UCSD-AML1 (cell line): ENCODE results near the gene LRP10.
"Not testable (repeated sequence)": the region's sequence is repeated elsewhere in the genome, so short reads cannot be mapped to it uniquely, and the experiment has no call there.

Source experiments
- DNase-seq: peaks from one replicate; lab custom pipeline; 2025; ENCODE audit not compliant: unreplicated experiment; lab: John Stamatoyannopoulos, UW

LRP10 gene

DNA sequence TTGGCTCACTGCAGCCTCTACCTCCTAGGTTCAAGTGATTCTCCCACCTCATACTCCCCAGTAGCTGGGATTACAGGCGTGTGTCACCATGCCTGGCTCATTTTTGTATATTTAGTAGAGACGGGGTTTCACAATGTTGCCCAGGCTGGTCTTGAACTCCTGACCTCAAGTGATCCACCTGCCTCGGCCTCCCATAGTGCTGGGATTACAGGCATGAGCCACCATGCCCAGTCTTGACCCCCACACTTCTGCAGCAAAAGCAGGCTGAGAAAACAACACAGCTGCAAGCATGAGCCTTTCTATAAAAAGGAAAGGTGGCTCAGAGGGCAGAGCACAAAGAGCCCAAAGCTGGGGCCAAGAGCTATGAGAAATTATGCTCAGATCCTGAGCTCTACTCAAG is 11.2 kb upstream of the LRP10 start:
- DNase-seq, result not testable (repeated sequence)

DNA sequence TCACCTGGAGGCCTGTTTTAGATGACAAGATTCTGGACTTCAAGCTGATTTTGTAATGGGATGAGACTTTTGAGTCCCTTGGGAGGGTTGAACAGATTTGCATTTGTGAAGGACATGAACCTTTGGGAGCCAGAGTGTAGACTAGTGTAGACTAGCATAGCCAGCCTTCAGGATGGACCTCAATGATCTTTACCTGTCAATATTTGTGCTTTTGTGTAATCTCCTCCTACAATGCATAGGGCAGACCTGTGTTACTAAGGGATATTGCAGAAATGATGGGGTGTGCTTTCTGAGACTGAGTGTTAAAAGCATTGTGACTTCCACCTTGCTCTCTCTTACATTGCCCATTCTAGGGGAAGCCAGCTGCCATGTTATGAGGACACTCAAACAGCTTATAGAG is 9.9 kb upstream of the LRP10 start:
- no peak for DNase-seq

DNA sequence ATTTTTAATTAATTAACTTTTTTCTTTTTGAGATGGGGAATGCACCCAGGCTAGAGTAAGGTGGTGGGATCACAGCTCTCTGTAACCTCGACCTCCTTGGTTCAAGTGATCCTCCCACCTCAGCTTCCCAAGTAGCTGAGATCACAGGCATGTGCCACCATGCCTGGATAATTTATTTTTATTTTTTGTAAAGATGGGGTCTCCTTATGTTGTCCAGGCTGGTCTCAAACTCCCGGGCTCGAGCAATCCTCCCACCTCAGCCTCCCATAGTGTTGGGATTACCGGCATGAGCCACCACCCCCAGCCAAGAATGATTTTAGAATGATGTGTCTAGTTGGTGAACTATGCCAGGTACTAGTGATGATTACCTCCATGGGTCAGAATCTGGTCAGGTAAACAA is 6.6 kb upstream of the LRP10 start:
- DNase-seq, result no peak

DNA sequence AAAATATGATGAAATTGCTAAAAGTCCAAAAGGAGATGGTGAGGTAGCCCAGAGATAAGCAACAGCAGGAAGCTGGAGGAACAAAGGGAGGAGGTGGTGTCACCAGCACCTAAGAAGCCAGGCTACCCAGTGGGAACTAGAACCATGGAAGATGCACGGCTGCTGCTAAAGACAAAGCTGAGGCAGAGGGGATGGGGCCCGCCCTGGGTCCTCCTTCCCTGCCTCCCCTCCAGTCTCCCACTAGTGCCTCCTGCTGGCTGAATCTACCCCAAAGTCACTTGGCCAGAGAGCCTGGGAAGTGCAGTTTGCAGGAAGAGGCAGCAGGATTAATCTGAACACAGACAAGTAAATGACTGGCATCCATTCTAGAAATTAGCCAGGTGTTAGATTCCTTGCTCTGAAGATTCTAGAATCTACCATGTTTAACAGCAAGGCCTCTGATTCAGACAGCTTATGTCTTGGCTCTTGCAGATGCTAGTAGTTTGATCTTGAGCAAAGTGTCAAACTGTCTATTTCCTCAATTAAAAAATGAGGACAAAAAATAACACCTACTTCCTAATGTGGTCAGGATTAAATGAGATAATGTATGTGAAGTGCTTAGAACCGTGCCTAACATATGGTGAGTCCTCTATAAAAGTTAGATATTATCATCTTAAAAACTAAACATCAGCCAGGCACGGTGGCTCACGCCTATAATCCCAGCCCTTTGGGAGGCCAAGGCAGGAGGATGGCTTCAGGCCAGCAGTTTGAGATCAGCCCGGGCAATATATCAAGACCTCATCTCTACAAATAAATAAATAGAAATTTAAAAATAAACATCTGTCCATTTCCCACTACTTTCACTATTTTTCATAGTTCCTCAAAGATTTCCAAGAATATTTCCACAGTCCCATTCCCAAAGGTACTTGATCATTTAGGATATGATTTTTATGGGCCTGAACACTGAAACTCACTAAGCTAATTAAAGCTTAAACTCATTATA is 5.8 kb upstream of the LRP10 start:
- DNase-seq, result no peak

DNA sequence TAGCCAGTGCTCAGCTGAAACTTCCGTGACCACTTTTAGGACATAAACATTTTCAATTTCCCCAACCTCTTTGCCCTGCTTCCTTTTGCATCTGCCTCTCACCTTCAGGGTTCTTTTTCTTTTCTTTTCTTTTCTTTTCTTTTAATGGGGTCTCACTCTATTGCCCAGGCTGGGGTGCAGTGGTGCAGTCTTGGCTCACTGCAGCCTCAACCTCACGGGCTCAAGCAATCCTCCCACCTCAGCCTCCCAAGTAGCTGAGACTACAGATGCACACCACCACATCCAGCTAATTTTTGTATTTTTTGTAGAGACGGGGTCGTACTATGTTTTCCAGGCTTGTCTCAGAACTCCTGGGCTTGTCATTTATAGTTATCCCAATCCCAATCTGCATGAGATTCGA is 4.7 kb upstream of the LRP10 start:
- no peak for DNase-seq

DNA sequence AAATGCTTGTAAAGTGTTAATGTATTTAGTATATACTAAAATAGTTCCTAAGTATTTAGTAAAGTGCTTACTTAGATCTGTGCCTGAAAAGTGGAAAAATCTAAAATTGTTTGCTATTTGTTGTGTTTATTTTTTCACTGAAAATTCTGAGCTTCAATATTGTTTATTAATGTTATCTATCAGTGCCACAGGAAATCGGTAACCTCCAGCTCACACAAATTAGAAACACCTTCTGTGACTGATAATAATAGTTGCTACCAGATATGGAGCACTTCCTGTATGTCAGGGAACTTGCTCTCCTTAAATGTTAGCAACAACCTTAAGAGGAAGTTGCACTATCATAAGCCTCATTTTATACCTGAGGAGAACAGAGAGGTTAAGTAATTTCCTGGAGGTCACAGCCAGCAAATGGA is 723 bp upstream of the LRP10 start:
- no peak for DNase-seq

DNA sequence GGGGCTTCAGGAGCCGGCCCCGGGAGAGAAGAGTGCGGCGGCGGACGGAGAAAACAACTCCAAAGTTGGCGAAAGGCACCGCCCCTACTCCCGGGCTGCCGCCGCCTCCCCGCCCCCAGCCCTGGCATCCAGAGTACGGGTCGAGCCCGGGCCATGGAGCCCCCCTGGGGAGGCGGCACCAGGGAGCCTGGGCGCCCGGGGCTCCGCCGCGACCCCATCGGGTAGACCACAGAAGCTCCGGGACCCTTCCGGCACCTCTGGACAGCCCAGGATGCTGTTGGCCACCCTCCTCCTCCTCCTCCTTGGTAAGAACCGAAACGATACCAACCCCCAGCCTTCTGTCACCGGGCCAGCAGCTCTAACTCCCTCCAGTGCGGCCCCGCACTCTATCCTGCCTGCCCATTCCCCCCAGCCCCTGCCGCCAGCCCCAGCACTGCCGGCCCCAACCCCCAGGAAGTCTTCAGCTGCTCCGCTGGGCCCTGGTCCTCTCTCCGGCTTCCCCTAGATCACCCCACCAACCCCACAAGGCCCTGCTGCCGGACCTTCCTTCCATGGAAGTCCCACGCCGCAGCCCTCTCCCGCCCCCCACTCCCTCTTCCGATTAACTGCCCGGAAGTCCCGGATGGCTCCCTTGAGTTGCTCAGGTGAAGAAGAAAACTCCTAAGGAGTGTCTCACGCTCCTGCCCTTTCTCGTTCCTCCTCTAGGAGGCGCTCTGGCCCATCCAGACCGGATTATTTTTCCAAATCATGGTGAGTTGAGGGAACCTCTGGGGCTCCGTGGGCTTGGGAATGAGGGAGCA is 693 bp downstream of the LRP10 start:
- peak; percentile 79 for DNase-seq

DNA sequence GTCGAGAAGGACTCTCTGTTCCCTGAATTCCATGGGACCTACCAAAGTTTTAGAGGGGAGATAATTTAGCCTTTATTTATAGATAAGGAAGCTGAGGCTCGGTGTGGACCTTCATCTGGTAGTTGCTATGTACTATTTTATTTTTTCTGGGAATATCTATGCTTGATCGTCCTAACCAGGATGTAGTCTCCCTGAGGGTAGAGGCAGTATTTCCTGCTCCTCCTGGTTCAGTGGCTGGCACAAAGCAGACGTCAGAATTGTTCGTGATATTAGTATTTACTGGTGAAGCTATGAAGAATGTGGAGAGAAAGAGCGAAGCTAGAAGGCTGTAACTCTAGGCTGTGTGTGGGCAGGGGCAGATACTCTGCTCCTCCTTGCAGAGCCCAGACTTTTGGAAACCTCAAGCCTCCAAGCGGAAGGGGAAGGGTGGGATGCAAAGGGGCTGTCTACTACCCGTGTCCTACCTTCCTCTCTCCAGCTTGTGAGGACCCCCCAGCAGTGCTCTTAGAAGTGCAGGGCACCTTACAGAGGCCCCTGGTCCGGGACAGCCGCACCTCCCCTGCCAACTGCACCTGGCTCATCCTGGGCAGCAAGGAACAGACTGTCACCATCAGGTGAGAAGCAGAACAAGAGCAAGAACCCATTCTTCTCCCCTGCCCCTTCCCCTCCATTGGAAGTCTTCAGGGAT is 1.4 kb downstream of the LRP10 start:
- no peak for DNase-seq

DNA sequence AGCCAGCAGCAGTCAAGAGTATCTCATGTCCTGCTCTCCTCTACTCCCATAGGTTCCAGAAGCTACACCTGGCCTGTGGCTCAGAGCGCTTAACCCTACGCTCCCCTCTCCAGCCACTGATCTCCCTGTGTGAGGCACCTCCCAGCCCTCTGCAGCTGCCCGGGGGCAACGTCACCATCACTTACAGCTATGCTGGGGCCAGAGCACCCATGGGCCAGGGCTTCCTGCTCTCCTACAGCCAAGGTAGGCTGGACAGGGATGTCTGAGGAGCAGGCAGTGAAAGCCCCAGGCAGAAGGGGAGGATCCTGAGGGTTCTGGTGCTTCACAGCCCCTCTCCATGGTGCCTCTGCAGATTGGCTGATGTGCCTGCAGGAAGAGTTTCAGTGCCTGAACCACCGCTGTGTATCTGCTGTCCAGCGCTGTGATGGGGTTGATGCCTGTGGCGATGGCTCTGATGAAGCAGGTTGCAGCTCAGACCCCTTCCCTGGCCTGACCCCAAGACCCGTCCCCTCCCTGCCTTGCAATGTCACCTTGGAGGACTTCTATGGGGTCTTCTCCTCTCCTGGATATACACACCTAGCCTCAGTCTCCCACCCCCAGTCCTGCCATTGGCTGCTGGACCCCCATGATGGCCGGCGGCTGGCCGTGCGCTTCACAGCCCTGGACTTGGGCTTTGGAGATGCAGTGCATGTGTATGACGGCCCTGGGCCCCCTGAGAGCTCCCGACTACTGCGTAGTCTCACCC is 3.6 kb downstream of the LRP10 start:
- no peak for DNase-seq

DNA sequence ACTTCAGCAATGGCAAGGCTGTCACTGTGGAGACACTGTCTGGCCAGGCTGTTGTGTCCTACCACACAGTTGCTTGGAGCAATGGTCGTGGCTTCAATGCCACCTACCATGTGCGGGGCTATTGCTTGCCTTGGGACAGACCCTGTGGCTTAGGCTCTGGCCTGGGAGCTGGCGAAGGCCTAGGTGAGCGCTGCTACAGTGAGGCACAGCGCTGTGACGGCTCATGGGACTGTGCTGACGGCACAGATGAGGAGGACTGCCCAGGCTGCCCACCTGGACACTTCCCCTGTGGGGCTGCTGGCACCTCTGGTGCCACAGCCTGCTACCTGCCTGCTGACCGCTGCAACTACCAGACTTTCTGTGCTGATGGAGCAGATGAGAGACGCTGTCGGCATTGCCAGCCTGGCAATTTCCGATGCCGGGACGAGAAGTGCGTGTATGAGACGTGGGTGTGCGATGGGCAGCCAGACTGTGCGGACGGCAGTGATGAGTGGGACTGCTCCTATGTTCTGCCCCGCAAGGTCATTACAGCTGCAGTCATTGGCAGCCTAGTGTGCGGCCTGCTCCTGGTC is 4.3 kb downstream of the LRP10 start:
- no peak for DNase-seq

DNA sequence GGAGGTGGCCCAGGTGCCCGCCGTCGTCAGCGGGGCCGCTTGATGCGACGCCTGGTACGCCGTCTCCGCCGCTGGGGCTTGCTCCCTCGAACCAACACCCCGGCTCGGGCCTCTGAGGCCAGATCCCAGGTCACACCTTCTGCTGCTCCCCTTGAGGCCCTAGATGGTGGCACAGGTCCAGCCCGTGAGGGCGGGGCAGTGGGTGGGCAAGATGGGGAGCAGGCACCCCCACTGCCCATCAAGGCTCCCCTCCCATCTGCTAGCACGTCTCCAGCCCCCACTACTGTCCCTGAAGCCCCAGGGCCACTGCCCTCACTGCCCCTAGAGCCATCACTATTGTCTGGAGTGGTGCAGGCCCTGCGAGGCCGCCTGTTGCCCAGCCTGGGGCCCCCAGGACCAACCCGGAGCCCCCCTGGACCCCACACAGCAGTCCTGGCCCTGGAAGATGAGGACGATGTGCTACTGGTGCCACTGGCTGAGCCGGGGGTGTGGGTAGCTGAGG is 5.5 kb downstream of the LRP10 start:
- DNase-seq, result no peak

DNA sequence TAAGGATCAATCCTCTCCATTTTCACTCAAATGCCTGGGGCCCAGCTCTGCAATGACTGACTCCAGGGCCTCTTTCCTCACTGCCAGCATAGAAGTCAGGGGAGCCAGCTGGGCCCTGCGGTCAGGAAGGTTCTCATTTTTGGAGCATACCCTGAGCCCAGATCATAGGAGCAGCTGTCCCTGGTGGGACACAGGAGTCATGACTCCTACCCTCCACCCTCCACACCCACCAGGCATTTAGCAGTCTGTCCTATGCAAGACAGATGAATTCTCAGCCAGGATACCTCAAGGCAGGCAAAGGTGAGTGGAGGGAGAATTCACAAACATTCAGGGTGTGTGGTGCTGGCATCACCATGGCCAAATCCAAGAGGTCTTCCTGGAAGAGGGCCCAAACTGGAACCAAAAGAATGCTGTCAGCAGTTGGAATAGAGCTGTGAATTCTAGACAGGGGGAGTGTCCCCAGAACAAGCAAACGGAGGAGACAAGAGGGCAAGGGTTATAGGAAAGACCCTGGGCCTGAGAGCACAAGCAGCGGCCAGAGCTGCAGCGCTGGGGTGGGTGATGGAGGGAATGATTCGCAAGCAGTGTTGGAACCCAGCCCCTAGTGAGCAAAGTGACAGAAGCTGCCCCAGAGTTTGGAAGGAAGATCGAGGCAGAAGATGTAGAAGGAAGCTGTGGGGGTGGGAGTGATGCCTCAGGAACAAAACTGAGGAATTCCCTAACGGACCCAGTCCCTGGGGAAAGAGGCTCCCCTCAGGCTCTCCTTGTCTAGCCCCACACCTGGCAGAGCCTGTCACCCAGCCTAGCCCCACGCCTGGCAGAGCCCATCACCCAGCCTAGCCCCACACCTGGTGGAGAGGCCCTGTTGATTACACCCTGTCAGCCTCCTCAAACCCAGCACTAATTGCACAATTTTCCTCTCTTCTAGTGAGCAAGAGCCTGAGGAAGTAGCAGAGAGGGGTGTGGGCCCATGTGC is 7.0 kb downstream of the LRP10 start:
- no peak for DNase-seq

DNA sequence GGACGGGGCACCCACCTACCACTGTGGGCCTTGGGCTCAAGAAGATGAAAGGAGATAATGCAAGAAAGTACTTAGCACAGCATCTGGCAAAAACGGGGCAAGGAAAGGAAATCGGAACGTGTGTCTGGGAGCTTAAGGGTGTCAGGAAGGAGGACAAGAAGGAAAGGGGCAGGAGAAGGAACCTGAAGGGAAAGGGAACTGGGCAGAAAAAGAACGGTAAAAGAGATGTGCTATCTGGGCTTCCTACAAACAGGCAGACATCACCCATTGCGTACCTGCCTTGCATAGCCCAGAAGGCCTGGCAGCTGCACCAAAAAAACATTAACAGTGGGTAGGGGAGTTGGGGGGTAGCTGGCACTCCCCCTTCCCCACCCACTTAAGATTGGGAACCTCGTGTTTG is 10.5 kb downstream of the LRP10 start:
- DNase-seq, result no peak

DNA sequence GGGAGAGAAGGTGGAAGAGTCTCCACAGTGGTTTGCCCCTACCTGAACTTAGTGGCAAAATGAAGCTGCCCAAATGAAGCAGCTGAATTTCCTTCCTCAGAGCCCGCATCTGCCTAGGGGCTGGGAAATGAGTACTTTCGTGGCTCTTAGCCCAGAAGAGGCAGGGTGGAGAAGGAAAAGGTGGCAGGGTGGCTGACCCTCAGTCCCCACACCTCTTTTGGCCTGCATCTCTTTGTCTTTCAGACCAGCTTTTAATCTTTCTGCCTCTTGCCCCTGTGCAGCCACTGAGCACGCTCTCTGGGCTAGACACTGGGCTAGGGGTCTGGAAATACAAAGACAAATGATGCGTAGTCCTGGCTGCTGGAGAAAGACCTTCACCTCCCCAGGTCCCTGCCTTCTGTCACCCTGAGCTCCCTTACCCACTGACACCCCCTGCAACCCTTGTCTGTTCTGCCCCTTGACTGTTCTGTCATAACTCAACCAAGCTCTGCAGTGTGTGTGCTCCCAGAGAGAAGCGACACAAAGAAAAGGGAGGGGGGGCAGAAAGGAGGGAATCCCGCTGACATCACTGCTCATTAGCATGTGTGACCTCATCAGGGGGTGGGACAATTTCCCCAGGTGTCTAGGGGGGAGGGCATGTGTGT is 11.1 kb downstream of the LRP10 start:
- no peak for DNase-seq

DNA sequence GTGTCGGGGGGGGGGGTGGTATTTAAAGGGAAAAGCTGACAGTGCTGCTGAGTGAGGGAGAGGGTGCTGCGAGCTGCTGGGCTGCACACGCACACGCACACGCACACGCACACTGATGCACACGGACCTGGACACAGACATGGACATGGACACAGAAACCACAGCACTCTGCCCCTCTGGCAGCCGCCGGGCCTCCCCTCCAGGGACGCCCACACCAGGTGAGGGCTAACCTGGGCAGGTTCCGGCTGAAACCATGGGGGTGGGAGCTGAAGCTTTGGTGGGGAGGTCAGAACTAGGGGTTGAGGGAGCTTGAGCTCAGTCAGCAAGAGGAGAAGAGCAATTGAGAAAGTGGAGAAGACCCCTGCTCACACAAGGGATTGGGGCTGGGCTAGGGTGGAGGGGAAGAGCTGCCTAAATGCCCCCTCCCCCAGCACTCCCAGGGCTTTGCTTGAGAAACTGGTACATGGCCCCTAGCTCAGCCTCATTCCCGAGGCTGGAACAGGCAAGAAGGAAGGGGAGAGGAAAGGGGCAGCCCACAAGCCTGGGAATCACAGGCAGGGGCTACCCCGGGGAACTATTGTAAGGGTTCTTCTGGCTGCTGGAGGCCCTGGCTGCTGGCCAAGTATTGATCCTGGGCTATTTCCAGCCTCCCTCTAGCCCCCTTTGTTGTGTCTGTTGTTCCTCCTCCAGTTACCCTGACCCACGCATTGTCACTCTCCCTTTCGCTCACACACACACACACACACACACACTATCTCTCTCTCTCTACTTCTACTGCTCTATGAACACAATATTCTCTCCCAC is 11.8 kb downstream of the LRP10 start, which contains the start of gene REM2:
TSS of gene REM2 (plus strand) at position 50 of the 804 bp plus-strand sequence. CDS start at position 116, 66 bp downstream.
- no peak for DNase-seq

DNA sequence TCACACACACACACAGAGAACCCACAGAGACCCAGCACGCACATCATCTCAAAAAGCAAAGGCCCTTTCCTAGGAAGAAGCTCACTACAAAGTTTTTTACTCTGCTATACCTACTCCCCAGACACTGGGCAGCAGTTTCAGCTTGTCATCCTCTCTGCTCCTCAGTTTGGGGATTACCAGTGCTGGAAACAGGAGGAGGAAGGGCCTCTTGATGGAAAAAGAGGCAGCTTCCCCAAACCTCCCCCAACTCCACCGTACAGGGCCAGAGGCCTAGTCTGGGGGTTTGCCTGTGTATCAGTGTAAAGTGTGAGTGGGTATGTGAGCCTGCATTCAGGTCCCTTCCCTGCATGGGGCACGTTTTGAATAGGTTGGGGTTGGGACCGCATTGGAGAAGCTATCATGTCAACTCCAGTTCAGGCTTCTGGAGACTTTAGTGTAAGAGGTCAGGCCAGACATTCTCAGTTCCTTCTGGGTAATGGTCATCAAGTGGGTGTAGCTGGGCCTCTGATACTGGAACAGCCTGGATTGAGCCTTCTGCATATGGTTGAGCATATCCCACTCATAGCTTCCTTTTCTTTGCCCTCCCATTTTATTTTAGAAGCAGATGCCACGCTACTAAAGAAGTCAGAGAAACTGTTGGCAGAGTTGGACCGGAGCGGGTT is 12.7 kb downstream of the LRP10 start:
- DNase-seq, result no peak
